Vagina (tissue), 2 donors: ENCODE measurements around the gene ATP6V0A1.

Experiments used
- POLR2A ChIP-seq, 2 donors: fragments of 450-650 bp; IDR thresholded peaks; one replicate each; pipeline ENCODE4 v1.6.1; 2017; ENCODE audit warnings: antibody characterized with exemption in 2 of 2, mild to moderate bottlenecking in 2 of 2, moderate library complexity in 2 of 2
- POLR2AphosphoS5 ChIP-seq, 2 donors: sonication (generic); formaldehyde crosslinking; IDR thresholded peaks; one replicate each; pipeline ENCODE4 v1.9.0; 2017; ENCODE audit warnings: antibody characterized with exemption in 2 of 2, mild to moderate bottlenecking in 2 of 2, low read depth in 1 of 2; ENCODE audit not compliant: insufficient read depth in 1 of 2
- TF ChIP-seq, protein P1 (sequence below), 3 experiments: fragments of 450-650 bp in 2 of 3; fragments of 200-600 bp in 1 of 3; sonication (generic) in 1 of 3; IDR thresholded peaks; one replicate each; pipeline ENCODE4 v1.5.1; 2017 to 2019; ENCODE audit warnings: antibody characterized with exemption in 3 of 3, mild to moderate bottlenecking in 2 of 3, moderate library complexity in 2 of 3

DNA sequence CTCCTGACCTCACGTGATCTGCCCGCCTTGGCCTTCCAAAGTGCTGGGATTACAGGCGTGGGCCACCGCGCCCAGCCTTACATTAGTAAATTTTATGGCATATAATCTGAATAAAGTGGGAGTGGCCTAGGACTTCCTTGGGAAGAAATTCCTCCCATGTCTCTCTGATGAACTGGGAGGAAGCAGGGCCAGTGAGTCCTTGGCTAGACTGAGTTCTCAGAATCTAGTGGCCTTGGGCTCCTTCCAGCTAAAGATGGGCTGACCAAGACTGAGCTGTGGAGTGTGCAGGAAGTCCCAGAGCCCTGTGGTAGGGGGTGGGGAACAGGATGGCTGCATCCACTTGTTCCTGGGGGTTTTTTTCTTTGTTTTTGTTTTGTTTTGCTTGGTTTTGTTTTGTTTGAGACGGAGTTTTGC lies 67.4 kb downstream of the ATP6V0A1 start:
- TF ChIP-seq, protein P1, sequence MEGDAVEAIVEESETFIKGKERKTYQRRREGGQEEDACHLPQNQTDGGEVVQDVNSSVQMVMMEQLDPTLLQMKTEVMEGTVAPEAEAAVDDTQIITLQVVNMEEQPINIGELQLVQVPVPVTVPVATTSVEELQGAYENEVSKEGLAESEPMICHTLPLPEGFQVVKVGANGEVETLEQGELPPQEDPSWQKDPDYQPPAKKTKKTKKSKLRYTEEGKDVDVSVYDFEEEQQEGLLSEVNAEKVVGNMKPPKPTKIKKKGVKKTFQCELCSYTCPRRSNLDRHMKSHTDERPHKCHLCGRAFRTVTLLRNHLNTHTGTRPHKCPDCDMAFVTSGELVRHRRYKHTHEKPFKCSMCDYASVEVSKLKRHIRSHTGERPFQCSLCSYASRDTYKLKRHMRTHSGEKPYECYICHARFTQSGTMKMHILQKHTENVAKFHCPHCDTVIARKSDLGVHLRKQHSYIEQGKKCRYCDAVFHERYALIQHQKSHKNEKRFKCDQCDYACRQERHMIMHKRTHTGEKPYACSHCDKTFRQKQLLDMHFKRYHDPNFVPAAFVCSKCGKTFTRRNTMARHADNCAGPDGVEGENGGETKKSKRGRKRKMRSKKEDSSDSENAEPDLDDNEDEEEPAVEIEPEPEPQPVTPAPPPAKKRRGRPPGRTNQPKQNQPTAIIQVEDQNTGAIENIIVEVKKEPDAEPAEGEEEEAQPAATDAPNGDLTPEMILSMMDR (IDR thresholded peaks at IDR 0.05), result no peak
- TF ChIP-seq POLR2A (IDR thresholded peaks at IDR 0.05), result no peak
- no peak for TF ChIP-seq POLR2AphosphoS5 (IDR thresholded peaks at IDR 0.05; ENCODE audit: insufficient read depth in 1 of 2, low read depth in 1 of 2)
